CD4-positive, alpha-beta T cell treated with Interferon gamma for 1 hour (primary cell): ENCODE measurements around the gene TNS1.
A peak's percentile ranks its signal among the peaks of the same experiment; 100 is the strongest.

ENCODE experiments used
- DNase-seq: peaks from one replicate; pipeline ENCODE4 v3.0.0-alpha.2; 2020

The TNS1 gene

GRCh38 chr2:217909156-217909820 lies 93.5 kb downstream of the TNS1 start:
- DNase-seq: no peak

DNA sequence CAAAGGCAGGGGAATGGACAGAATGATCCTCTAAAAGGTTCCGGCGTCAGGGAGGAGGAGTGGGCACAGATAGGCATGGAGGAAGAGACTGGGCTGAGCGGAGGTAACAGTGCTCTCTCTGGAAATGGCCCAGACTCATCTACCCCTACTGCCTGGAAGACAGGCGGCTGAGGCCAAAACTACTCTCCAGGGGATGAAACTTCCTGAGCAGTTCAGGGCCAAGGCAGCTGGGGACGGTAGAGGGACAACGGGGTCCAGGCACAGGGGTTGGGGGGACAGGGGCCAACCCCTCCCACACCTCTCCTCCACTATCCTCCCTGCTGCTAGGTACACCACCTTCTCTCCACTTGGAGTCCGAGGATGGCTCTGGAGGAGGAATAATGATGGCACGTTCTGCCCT lies 94.3 kb downstream of the TNS1 start:
- no peak for DNase-seq

DNA sequence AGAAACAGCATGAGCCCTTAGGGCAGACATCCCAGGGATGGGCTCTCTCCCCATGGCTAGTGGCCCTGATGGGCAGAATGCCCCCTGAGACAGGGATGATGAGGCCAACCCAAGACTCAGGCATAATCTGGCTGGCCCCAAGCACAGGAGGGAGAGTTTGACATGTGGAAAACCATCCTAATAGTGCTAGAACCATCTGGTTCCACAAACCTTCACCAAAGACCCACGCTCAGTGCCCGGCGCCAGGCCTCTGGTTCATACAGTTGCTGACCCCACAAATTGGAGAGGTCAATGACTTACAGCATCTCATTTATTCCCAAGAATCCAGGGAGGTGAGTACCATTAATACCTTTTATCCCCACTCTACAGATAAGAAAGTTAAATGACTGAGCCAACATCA lies 95.5 kb downstream of the TNS1 start:
- no peak for DNase-seq

GRCh38 chr2:217906798-217907197 lies 96.0 kb downstream of the TNS1 start:
- peak; percentile 18 for DNase-seq

DNA sequence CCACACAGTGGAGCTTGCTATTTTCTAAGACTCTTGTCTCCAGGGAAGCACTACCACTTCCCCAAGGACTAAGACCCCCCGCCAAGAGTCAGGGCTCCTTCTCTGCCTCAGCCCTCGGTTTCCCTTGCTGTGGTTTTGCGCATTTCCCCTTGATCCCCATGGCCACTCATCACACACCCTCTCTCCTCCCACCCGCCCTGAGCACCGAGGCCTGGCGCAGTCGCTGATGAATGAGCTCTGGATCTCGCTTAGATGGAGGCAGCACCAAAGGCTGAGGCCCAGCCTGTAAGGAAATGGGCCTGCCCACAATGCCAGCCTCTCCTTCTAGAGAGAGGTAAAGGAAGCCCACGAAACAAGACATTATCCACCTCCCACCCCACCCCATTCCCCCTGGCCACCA lies 96.9 kb downstream of the TNS1 start:
- DNase-seq: no peak

DNA sequence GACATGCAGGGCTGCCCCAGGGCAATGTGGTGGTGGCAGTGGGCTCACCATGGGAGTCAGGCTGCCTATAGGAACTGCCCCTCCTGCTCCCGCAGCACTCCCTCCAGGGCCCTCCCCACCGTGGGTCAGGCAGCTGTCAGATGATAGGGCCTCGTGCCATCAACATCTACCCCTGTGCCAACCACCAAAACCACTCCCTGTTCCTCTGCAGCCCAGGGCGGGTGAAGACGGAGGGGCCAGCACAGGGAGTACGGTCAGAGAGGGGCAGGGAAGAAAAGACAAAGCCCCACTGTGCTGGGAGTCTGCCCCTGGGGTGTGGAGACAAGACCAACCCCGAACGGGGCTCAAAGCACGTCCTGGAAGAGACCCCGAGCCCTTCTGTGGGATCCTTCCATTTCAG lies 97.4 kb downstream of the TNS1 start:
- no peak for DNase-seq

- no peak for DNase-seq
These were observed 98.2 kb downstream of the TNS1 start for GRCh38 chr2:217904614-217904965.

GRCh38 chr2:217903859-217904613 lies 98.8 kb downstream of the TNS1 start:
- no peak for DNase-seq

- DNase-seq: no peak
These were observed 99.5 kb downstream of the TNS1 start for GRCh38 chr2:217903142-217903858.

GRCh38 chr2:217902379-217903141 lies 100.2 kb downstream of the TNS1 start:
- DNase-seq: peak; percentile 76

DNA sequence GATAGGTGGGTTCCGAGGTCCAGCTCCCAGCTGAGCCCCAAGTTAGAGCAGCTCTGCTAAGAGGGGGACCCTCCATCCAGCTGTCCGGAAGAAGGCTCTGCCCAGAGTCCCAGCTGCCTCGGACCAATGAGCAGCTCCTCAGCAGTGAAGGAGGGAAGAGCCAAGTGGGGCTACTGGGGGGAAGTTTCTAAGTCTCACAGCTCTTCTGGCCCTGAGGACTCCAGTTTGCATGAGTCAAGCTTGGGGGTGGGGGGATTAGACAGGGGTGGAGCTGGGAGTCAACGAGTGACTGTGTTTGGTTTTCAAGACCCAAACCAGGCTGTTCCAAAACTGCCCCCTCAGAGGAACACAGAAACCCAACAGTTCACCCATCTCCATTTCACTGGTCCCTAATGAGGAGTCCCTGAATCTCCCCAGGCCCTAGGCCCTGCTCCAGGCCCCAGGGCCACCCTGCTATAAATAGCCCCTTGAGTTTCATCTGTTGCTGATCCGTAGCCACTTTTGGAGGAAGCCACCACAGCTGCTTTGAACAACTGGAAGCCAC lies 100.9 kb downstream of the TNS1 start:
- DNase-seq: no peak

GRCh38 chr2:217901400-217901799 lies 101.4 kb downstream of the TNS1 start:
- no peak for DNase-seq

- no peak for DNase-seq
These were observed 101.9 kb downstream of the TNS1 start for GRCh38 chr2:217900780-217901360.

- DNase-seq: no peak
These were observed 102.6 kb downstream of the TNS1 start for GRCh38 chr2:217900010-217900779.

- DNase-seq: peak; percentile 17
These were observed 103.4 kb downstream of the TNS1 start for GRCh38 chr2:217899231-217900009.

DNA sequence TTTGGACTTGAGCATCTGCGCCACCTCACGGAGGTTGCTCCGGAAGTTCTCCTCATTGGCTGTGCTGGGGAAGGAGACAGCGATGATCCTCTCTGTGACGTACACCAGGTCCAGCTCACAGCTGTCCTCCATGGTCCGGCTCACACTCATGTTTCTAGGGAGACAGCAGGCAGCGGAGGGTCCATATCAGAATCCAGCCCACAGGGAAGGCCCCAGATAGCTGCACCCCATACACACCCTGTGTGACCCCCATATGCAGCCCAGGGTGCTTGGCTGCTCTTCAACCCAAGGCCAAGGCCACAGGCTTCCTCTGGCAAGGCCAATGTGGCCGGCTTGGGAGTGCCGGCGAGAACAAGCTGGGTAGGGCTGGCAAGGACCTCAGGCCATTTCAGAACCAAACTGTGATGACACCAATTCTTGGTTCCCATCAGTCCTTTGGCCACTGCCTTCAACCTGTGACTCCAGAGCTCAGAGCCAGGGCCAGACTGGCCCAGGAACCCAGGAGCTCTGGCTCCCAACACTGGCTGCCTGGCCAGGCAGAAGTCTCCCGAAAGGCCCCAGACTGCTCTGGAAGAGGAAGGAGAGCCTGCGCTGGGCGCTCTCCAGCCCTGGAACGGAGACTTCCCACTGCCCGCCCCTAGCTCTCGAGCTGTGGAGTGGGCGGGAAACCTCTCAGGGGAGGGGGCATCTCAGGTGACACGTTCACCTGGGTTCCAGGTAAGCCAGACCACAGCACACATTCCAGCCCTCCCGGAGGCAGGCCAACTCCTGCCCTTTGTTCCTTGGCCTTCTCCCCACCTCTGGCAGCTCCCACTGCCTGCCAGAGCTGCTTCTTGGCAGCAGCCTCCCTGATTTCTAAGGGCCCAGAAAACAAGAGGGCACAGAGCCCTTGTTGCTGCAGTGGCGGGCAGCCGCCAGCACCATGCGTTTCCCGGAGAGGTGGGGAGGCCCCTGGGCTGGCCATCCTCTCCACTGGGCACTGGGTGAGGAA lies 104.7 kb downstream of the TNS1 start:
- DNase-seq: no peak

GRCh38 chr2:217897091-217897715 lies 105.6 kb downstream of the TNS1 start:
- DNase-seq: no peak

GRCh38 chr2:217895070-217895635 lies 107.6 kb downstream of the TNS1 start:
- no peak for DNase-seq

DNA sequence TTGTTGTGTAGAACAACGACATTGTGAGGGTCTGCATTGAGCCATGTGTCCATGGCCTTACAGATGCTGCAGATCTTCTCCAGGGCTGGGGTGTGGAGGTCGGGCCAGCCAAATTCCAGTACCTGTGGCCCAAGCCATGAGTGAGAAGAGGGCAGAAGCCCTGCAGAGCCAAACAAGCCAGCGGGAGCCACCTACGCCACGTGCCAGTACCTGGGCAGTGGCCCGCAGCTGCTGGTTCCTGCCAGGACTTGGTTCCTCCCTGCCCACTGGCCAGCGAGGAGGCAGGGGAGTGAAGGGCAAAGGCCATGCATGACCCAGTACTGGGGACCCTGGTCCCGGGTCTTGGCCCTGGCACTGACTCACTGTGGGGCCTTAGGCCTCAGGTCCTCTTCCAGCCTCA lies 109.4 kb downstream of the TNS1 start:
- no peak for DNase-seq
